Suprapubic skin (tissue), 3 donors: Measurements from ENCODE around the gene SLC9A9.

ENCODE experiments used
- POLR2A ChIP-seq, 2 donors: fragments of 450-650 bp; IDR thresholded peaks; one replicate each; pipeline ENCODE4 v1.6.1; 2017; ENCODE audit warnings: antibody characterized with exemption in 2 of 2, mild to moderate bottlenecking in 2 of 2, moderate library complexity in 2 of 2
- TF ChIP-seq, protein P1 (sequence below), 2 donors: fragments of 200-600 bp in 1 of 2; fragments of 450-650 bp in 1 of 2; sonication (generic) in 1 of 2; IDR thresholded peaks; one replicate each; pipeline ENCODE4 v1.5.1; 2016 to 2019; ENCODE audit warnings: antibody characterized with exemption in 2 of 2, mild to moderate bottlenecking in 1 of 2, moderate library complexity in 1 of 2

DNA sequence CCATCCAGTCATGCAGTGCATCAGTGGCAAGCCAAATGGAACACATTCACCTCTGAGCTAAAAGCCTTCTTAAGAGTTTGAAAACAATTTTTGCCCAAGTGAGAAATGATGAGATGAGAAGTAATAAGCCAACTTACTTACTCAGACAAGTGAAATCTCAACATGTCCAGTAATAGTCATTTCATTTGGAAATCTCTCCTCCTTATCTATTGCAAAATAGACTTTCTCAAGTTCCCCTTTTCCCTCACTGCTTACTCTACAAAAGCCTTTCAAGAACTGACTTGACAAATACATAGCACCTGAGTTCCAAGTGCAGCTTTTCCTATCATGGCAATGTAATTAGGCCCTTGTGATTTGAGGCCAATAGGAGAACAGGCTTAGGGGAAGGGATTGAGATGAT, 282.3 kb downstream of the SLC9A9 start:
- no peak for TF ChIP-seq POLR2A (IDR thresholded peaks at IDR 0.05)
- TF ChIP-seq, protein P1, sequence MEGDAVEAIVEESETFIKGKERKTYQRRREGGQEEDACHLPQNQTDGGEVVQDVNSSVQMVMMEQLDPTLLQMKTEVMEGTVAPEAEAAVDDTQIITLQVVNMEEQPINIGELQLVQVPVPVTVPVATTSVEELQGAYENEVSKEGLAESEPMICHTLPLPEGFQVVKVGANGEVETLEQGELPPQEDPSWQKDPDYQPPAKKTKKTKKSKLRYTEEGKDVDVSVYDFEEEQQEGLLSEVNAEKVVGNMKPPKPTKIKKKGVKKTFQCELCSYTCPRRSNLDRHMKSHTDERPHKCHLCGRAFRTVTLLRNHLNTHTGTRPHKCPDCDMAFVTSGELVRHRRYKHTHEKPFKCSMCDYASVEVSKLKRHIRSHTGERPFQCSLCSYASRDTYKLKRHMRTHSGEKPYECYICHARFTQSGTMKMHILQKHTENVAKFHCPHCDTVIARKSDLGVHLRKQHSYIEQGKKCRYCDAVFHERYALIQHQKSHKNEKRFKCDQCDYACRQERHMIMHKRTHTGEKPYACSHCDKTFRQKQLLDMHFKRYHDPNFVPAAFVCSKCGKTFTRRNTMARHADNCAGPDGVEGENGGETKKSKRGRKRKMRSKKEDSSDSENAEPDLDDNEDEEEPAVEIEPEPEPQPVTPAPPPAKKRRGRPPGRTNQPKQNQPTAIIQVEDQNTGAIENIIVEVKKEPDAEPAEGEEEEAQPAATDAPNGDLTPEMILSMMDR (IDR thresholded peaks at IDR 0.05): no peak
